Measurements from ENCODE around the gene SLC6A3.

The SLC6A3 gene

GRCh38 chr5:1400936-1401335 is 44.3 kb downstream of the SLC6A3 start:
- H3K4me2 ChIP-seq (ENCODE audit: low read depth, low read length, poor library complexity, severe bottlenecking) = no peak overlapping the region
- H3K9me2 ChIP-seq (replicated peaks; ENCODE audit: low read depth, low read length) = no peaks in the 10 kb centered on the region
- no peaks in the 10 kb centered on the region for H3K4me1 ChIP-seq (ENCODE audit: insufficient read depth, low read length, poor library complexity, severe bottlenecking)
- H3F3A ChIP-seq (ENCODE audit: low read depth) = no peaks in the 10 kb centered on the region
- H3K79me2 ChIP-seq (ENCODE audit: insufficient read depth, low read length) = no peaks in the 10 kb centered on the region
- no peaks in the 10 kb centered on the region for H3K36me3 ChIP-seq (ENCODE audit: insufficient read depth, low read length)
- H4K20me1 ChIP-seq (ENCODE audit: insufficient read depth, low read length, poor library complexity, severe bottlenecking) = no peaks in the 10 kb centered on the region
- no peak overlapping the region for H3K9ac ChIP-seq (ENCODE audit: low read depth, low read length, poor library complexity, severe bottlenecking)
- no peaks in the 10 kb centered on the region for H3K27me3 ChIP-seq (ENCODE audit: insufficient read depth, low read length, poor library complexity, severe bottlenecking)
- no peak overlapping the region for H3K4me3 ChIP-seq (ENCODE audit: low read length, poor library complexity, severe bottlenecking)
- no peaks in the 10 kb centered on the region for H3K9me3 ChIP-seq (ENCODE audit: insufficient read depth, low read depth, low read length)
- H2AFZ ChIP-seq (ENCODE audit: low read length) = no peak overlapping the region
- TF ChIP-seq CTCF (conservative IDR thresholded peaks at IDR 0.05; ENCODE audit: low read length) (no peak), EZH2phosphoT487 (IDR thresholded peaks at IDR 0.05; ENCODE audit: borderline replicate concordance) (no peak)

- Histone ChIP-seq H3K4me2 (ENCODE audit: low read depth, low read length, poor library complexity, severe bottlenecking) (no peak overlapping the region), H3K79me2 (ENCODE audit: insufficient read depth, low read length) (no peaks in the 10 kb centered on the region), H3K4me1 (ENCODE audit: insufficient read depth, low read length, poor library complexity, severe bottlenecking) (no peaks in the 10 kb centered on the region), H3K9ac (ENCODE audit: low read depth, low read length, poor library complexity, severe bottlenecking) (no peak overlapping the region), H3K9me2 (replicated peaks; ENCODE audit: low read depth, low read length) (no peaks in the 10 kb centered on the region), H3K9me3 (ENCODE audit: insufficient read depth, low read depth, low read length) (no peaks in the 10 kb centered on the region), H3K4me3 (ENCODE audit: low read length, poor library complexity, severe bottlenecking) (no peak overlapping the region), H3F3A (ENCODE audit: low read depth) (no peaks in the 10 kb centered on the region), H3K36me3 (ENCODE audit: insufficient read depth, low read length) (no peaks in the 10 kb centered on the region), H4K20me1 (ENCODE audit: insufficient read depth, low read length, poor library complexity, severe bottlenecking) (no peaks in the 10 kb centered on the region), H2AFZ (ENCODE audit: low read length) (no peak overlapping the region), H3K27me3 (ENCODE audit: insufficient read depth, low read length, poor library complexity, severe bottlenecking) (no peaks in the 10 kb centered on the region)
- TF ChIP-seq EZH2phosphoT487 (IDR thresholded peaks at IDR 0.05; ENCODE audit: borderline replicate concordance) (no peak), CTCF (conservative IDR thresholded peaks at IDR 0.05; ENCODE audit: low read length) (no peak)
These were observed 44.9 kb downstream of the SLC6A3 start for GRCh38 chr5:1400211-1400855.

- no peaks in the 10 kb centered on the region for H3K36me3 ChIP-seq (ENCODE audit: insufficient read depth, low read length)
- no peaks in the 10 kb centered on the region for H4K20me1 ChIP-seq (ENCODE audit: insufficient read depth, low read length, poor library complexity, severe bottlenecking)
- no peak for TF ChIP-seq EZH2phosphoT487 (IDR thresholded peaks at IDR 0.05; ENCODE audit: borderline replicate concordance)
- no peak for TF ChIP-seq CTCF (conservative IDR thresholded peaks at IDR 0.05; ENCODE audit: low read length)
- H3F3A ChIP-seq (ENCODE audit: low read depth) = no peaks in the 10 kb centered on the region
- H3K4me3 ChIP-seq (ENCODE audit: low read length, poor library complexity, severe bottlenecking) = no peak overlapping the region
- H2AFZ ChIP-seq (ENCODE audit: low read length) = no peak overlapping the region
- no peaks in the 10 kb centered on the region for H3K4me1 ChIP-seq (ENCODE audit: insufficient read depth, low read length, poor library complexity, severe bottlenecking)
- H3K9me2 ChIP-seq (replicated peaks; ENCODE audit: low read depth, low read length) = no peaks in the 10 kb centered on the region
- no peaks in the 10 kb centered on the region for H3K9me3 ChIP-seq (ENCODE audit: insufficient read depth, low read depth, low read length)
- H3K9ac ChIP-seq (ENCODE audit: low read depth, low read length, poor library complexity, severe bottlenecking) = no peak overlapping the region
- H3K27me3 ChIP-seq (ENCODE audit: insufficient read depth, low read length, poor library complexity, severe bottlenecking) = no peaks in the 10 kb centered on the region
- H3K79me2 ChIP-seq (ENCODE audit: insufficient read depth, low read length) = no peaks in the 10 kb centered on the region
- H3K4me2 ChIP-seq (ENCODE audit: low read depth, low read length, poor library complexity, severe bottlenecking) = no peak overlapping the region
These were observed 45.5 kb downstream of the SLC6A3 start for GRCh38 chr5:1399737-1400136.
